ENCODE results near the gene DACT2. TPM values are rescaled to one million over a fixed set of nuclear protein-coding genes. Genes with fewer than 3 reads are reported as not detected.

The DACT2 gene
- polyA plus RNA-seq, 1 experiment: not detected

DNA sequence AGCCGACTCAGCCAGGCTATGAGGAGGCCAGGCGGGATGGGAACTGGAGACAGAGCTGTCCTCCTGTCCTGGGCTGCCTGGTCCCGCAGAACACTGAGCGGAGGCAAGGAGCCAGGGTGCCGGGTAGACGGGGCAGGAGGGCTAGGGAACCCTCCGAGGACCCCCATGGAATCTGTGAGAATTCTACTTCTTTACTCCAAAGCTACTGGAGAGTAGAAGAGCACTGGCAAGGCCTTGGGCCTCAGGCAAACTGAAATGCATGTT is 14.9 kb downstream of the DACT2 start:
- no peaks in the 10 kb centered on the region for H3K27me3 ChIP-seq (ENCODE audit: control insufficient read depth, insufficient read depth, low read length)
- CTCF ChIA-PET: no interaction called here
- no peak for DNase-seq (ENCODE audit: low read depth, low spot score)
- TF ChIP-seq, protein P1, sequence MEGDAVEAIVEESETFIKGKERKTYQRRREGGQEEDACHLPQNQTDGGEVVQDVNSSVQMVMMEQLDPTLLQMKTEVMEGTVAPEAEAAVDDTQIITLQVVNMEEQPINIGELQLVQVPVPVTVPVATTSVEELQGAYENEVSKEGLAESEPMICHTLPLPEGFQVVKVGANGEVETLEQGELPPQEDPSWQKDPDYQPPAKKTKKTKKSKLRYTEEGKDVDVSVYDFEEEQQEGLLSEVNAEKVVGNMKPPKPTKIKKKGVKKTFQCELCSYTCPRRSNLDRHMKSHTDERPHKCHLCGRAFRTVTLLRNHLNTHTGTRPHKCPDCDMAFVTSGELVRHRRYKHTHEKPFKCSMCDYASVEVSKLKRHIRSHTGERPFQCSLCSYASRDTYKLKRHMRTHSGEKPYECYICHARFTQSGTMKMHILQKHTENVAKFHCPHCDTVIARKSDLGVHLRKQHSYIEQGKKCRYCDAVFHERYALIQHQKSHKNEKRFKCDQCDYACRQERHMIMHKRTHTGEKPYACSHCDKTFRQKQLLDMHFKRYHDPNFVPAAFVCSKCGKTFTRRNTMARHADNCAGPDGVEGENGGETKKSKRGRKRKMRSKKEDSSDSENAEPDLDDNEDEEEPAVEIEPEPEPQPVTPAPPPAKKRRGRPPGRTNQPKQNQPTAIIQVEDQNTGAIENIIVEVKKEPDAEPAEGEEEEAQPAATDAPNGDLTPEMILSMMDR (IDR thresholded peaks at IDR 0.05; ENCODE audit: low read depth, low read length): no peak
- H3K4me3 ChIP-seq (ENCODE audit: low read depth, low read length): no peak overlapping the region
- POLR2A ChIA-PET: no interaction called here
- H3K9me3 ChIP-seq (ENCODE audit: control insufficient read depth, insufficient read depth, low read length): peaks cover 87% of the 10 kb centered on the region
- H3K27ac ChIP-seq (ENCODE audit: low read depth, low read length): no peak overlapping the region

DNA sequence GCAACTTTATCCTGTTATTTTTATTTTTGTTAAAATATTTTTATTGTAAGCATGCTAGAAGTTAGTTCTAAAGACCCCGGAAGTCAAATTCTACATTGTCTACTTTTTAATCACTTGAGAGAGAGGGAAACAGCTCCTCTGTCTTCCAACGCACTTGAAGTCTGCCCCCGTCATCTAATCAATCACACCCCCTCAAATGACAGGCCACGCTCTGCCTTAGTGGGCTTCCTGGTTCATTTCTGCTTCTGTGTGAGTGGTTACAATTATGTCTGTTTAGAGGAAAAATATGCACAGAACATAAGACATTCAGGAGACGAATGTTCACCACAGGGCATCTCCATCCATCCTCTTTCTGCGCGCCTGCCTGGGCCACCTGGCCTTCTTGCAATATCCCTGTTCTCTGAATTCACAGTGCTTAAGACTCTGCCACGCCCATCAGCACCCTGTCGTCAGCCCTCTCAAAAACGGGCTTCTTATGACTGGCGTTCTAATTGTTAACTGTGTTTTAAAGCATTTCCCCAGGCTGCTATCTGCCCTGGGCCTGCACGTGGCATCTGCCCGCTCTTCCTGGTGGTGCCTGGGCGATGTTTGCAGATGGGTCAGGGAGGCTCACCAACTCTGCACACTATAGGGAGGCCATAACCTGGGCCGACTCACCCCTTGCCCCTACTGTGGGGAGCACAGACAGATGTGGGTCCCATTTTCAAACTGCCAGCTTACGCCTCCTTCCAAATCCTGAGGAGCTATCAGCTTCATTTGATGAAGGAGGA is 15.4 kb downstream of the DACT2 start:
- TF ChIP-seq, protein P1 (IDR thresholded peaks at IDR 0.05; ENCODE audit: low read depth, low read length): no peak
- POLR2A ChIA-PET: no interaction called here
- no peak for DNase-seq (ENCODE audit: low read depth, low spot score)
- CTCF ChIA-PET: no interaction called here
- Histone ChIP-seq H3K27ac (ENCODE audit: low read depth, low read length) (no peak overlapping the region), H3K4me3 (ENCODE audit: low read depth, low read length) (no peak overlapping the region), H3K9me3 (ENCODE audit: control insufficient read depth, insufficient read depth, low read length) (peaks cover 85% of the 10 kb centered on the region), H3K27me3 (ENCODE audit: control insufficient read depth, insufficient read depth, low read length) (no peaks in the 10 kb centered on the region)

DNA sequence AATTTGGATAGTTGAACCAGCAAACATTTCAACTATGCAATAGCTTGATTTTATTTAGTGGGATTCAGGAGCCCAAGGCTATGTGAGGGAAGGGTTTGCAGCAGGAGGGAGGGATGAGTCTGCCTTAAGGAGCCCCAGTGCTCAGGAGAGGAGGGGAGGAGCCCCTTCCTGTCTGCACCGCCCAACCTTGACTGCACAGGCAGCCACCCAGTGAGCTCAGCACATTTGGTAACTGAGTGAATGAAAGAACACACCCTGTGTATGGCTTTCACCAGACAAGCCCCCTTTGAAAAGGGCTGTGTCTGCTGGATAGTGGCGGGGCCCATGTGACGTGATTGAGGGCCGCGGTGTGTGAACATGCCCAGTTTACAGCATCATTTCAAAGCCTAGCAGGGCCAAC is 17.0 kb downstream of the DACT2 start:
- TF ChIP-seq, protein P1 (IDR thresholded peaks at IDR 0.05; ENCODE audit: low read depth, low read length): no peak
- CTCF ChIA-PET: no interaction called here
- POLR2A ChIA-PET: no interaction called here

DNA sequence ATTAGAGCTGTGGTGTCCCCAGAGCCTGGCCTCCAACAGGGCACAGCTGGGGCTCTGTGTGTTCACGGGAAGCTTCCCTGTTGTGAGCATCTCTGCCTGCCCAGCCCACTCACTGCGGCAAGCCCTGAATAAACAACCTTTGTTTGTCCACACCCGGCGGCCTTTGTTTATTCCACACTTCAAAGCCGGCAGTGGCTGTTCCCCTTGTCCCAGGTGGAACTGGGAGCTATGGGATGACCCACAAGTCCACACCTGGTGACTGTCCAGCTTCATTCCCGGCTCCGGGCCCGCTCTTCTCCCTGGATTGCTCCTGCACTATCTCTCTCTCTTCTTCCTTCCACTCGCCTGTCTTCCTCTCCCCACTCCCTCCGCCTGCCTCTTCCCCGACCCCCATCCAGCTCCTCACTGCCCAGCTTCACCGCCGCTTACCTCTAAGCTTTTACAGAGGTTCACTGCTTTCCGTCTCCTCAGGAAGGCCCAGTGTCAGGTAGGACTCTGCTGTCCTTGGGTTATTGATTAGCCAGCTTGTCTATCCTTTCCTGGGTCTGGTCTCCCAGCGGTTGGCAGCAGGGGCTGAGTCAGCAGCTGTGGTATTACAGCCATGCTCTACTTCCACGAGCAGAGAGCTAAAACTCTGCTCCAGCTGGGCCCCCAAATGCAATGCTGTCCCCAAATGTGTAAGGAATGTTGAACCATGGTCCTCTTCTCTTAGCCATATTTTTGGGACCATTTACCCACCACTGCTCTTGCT is 17.8 kb downstream of the DACT2 start:
- TF ChIP-seq, protein P1 (IDR thresholded peaks at IDR 0.05; ENCODE audit: low read depth, low read length): no peak
- Histone ChIP-seq H3K4me3 (ENCODE audit: low read depth, low read length) (no peak overlapping the region), H3K27me3 (ENCODE audit: control insufficient read depth, insufficient read depth, low read length) (no peaks in the 10 kb centered on the region), H3K27ac (ENCODE audit: low read depth, low read length) (no peak overlapping the region), H3K9me3 (ENCODE audit: control insufficient read depth, insufficient read depth, low read length) (peaks cover 70% of the 10 kb centered on the region)
- no peak for DNase-seq (ENCODE audit: low read depth, low spot score)
- ChIA-PET POLR2A (no interaction called here), CTCF (no interaction called here)

More for the DNA sequence above, 17.0 kb downstream of the DACT2 start:
- Histone ChIP-seq H3K4me3 (ENCODE audit: low read depth, low read length) (no peak overlapping the region), H3K27me3 (ENCODE audit: control insufficient read depth, insufficient read depth, low read length) (no peaks in the 10 kb centered on the region), H3K27ac (ENCODE audit: low read depth, low read length) (no peak overlapping the region), H3K9me3 (ENCODE audit: control insufficient read depth, insufficient read depth, low read length) (peaks cover 72% of the 10 kb centered on the region)
- DNase-seq (ENCODE audit: low read depth, low spot score): no peak

DNA sequence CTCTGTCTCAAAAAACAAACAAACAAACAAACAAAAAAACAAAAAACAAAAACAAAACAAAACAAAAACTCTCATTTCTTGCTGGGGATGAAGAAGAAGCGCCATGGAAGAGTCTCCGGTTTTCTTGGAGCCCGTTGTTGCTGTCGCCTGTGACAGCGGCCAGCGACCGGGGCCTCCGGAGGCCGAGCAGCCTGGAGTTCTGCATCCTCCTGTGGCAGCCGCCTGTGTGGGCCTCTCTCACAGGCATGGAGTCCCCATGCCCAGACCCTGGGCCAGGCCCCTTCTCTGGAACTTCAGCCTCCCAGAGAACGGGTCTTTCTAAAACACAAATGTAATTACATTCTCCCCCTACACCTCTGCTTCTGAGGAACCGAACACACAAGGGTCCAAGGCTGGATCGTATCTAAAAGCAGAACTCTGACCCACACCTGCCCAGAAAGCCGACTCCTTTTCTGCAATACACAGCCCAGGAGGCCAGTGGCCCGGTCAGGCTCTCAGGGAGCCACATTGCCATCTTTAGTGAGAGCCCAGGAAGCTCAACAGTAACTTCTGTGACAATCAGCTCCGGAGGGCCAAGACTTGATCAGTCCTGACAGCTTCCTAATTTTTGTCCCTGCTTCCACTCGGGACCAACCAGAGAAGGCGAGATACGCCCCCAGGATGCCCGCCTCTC is 18.5 kb downstream of the DACT2 start:
- Histone ChIP-seq H3K27me3 (ENCODE audit: control insufficient read depth, insufficient read depth, low read length) (no peaks in the 10 kb centered on the region), H3K27ac (ENCODE audit: low read depth, low read length) (no peak overlapping the region), H3K9me3 (ENCODE audit: control insufficient read depth, insufficient read depth, low read length) (peaks cover 66% of the 10 kb centered on the region), H3K4me3 (ENCODE audit: low read depth, low read length) (no peak overlapping the region)
- no peak for DNase-seq (ENCODE audit: low read depth, low spot score)
- TF ChIP-seq, protein P1 (IDR thresholded peaks at IDR 0.05; ENCODE audit: low read depth, low read length): no peak
- ChIA-PET CTCF (no interaction called here), POLR2A (no interaction called here)

Measured in AG04450 (cell line).